ENCODE data around the gene CORO6.

Gene CORO6

DNA sequence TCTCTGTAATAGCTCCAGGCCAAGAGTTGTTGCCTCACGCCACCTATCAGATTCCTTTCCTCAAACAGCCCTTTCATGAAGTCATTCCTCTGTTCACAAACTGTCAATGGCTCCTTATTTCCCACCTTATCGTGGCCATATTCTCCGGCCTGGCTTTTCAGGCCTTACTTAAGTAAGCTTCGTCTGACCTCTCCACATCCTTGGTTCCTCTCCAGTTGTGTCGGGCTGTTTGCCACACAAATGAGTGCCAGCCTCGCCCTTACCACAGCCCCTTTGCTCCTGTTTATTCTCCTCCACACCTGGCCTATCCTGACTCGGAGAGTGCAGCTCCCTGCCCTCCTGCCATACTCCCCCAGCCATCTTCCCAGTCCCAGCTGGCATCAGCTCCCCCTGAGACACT, 52.2 kb downstream of the CORO6 start:
- no peak for DNase-seq (ENCODE audit: low read depth)
- no peak overlapping the region for H3K4me3 ChIP-seq (ENCODE audit: low read depth, low read length)

GRCh38 chr17:29569245-29569950, 53.3 kb downstream of the CORO6 start:
- no peak for DNase-seq (ENCODE audit: low read depth)
- peak overlapping the region; percentile 74 for H3K4me3 ChIP-seq (ENCODE audit: low read depth, low read length)

DNA sequence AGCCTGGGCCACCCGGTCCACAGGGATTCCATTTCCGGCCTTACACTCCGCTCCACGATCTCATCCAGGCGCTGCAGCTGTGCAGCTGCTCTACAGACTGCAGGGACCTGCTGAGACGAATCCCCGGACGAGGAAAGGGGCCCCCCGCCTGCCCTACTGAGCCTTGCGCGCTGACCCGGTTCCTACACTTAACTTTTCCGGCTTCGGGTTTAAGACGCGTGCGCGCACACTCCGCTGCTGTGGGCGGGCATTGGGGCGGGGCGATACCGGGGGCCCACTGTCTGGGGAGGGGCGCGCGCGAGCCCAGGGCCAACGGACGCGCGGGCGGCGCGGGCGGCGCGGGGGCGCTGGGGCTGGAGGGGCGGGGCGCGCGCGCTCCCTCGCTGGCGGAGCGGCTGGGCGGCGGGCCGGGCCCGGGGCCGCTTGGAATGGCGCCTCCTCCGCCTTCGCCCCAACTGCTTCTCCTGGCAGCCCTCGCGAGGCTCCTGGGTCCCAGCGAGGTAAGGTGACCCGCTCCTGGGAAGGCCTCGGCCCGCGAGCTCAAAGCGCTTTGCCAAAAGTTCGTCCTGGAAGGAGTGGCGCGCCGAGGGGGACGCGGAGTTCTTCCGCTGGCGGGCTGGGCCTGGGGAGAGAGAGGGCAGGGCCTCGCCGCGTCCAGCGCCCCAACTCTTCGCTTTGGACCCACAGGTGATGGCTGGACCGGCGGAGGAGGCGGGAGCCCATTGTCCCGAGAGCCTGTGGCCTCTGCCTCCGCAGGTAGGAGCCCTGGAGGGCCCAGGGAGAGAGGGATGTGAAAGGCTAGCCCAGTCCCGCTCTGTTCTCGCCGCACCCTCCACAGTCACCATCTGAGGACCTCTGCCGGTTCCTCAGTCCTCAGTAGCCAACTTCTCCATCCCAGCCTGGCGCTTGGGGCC, 54.1 kb downstream of the CORO6 start, which contains the start of gene TP53I13:
TP53I13 (plus strand) TSS at position 371 of the 914 bp plus-strand sequence; CDS start at position 429, 58 bp downstream.
- peak within 1 kb of the TSS; percentile 74 for H3K4me3 ChIP-seq (ENCODE audit: low read depth, low read length)

GRCh38 chr17:29567554-29568330, 55.0 kb downstream of the CORO6 start:
- peak overlapping the region; percentile 74 for H3K4me3 ChIP-seq (ENCODE audit: low read depth, low read length)
- DNase-seq (ENCODE audit: low read depth): no peak

More for the DNA sequence above, 54.1 kb downstream of the CORO6 start, which contains the start of gene TP53I13:
- no peak for DNase-seq (ENCODE audit: low read depth)

- no peak for DNase-seq (ENCODE audit: low read depth)
- H3K4me3 ChIP-seq (ENCODE audit: low read depth, low read length): peak overlapping the region; percentile 74
Measured at GRCh38 chr17:29567304-29567553, 55.5 kb downstream of the CORO6 start.

DNA sequence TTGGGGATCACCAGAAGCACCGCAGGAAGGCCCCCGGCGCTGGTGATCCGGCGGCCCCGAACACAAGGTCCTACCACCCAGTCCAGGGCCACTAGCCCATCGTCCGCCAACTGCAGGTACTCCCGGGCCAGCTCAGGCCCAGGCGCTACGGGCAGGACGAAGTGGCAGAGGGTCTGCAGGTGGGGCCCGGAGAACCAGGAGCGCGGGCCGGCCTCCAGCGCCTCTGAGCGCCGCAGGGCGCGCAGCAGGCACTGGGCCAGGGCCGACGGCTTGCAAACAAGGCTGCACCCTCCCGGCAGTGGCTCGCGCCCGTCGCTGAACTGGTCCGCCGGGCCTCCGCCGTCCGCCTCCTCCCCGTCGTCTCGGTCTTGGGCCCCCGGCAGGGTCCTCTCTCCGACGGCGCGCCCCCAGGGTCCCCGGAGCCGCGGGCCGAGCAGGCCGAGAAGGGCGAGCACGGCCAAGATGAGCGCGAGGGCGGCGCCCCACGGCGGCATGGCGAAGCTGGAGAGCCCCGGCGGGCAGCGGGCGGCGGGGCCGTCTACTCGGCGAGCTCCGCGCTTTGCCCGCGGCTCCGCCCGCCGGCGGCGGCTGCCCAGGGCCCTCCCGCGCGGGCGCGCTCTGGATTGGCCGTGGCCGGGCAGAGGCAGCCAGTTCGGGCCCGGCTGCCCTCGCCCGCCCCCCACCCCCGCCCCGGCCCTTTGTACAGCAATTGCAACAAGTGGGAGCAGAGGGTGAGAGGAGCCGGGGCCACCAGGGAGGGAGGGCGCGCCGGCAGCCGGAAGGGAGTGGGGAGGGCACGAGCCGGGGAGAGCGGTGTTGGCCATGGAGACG, 56.0 kb downstream of the CORO6 start, which contains the start of gene ABHD15:
ABHD15 (minus strand) TSS at position 565 of the 831 bp plus-strand sequence; CDS start at position 494, 71 bp downstream.
- no peak for DNase-seq (ENCODE audit: low read depth)
- H3K4me3 ChIP-seq (ENCODE audit: low read depth, low read length): peak within 1 kb of the TSS; percentile 74

DNA sequence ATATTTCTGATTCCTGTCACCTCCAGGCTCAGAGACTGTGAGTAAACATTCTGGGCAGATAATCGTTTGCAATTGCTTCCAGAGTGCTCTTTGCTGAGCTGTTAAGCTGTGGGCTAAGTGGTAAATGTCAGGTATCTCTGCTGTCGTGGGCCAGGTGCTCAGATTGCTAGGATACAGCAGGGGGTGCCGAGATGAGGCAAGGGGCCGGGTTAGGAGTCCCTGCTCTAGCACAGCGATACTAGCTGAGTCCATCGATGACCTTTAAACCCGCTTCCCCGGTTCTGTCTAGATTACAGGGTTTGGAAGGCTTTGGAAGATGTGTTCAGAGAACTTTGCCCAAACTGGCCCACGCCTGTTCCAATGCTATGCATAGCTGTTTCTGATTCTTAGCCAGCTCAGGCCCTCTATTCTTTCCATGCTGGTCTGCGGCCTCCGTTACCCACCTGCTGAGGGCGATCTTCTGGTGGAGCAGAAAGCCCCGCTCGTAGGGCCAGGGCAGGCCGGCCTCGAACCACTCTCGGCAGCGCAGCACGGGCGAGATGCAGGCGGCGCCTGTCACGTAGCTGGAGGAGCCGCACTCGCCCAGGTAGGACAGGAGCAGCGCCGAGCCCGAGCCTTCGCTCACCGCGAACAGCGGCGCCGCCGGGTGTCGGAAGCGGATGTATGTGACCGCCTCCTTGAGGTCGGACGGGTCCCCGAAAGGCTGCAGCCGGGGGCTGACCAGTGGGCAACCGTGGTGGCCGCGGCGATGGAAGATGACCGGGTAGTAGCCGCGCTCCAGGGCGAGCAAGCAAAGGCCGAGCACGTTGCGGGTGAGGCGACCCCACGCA, 56.9 kb downstream of the CORO6 start:
- H3K4me3 ChIP-seq (ENCODE audit: low read depth, low read length): peak overlapping the region; percentile 74
- DNase-seq (ENCODE audit: low read depth): no peak
